Measurements from ENCODE around the gene KCTD12. TPM values are rescaled to one million over a fixed set of nuclear protein-coding genes. Genes with fewer than 3 reads are reported as not detected.

KCTD12 gene
- total RNA-seq, 2 experiments from 2014 or later, result 5.8 to 5.9 TPM

GRCh38 chr13:76884907-76885202 lies 1.4 kb downstream of the KCTD12 start:
- peak overlapping the region; percentile 75 for H3K27ac Mint-ChIP-seq
- peaks cover 13% of the 10 kb centered on the region for H3K27me3 Mint-ChIP-seq
- H3K4me1 Mint-ChIP-seq, result peaks cover 35% of the 10 kb centered on the region
- H3K9me3 Mint-ChIP-seq, result no peaks in the 10 kb centered on the region
- peak overlapping the region; percentile 82 for H3K4me3 Mint-ChIP-seq
- DNase-seq, result no peak
- POLR2A ChIA-PET, result no interaction called here
- H3K36me3 Mint-ChIP-seq (ENCODE audit: low read depth), result peaks cover 3% of the 10 kb centered on the region
- CTCF ChIA-PET, result interaction anchor here (1.0 to 2.8 kb wide), 9 partner anchors 10 to 1015 kb away, joined by 3 to 17 read pairs (median 5); no protein-coding TSS in a partner anchor

- DNase-seq, result no peak
- Mint-ChIP-seq H3K4me1 (peaks cover 40% of the 10 kb centered on the region), H3K27me3 (peaks cover 10% of the 10 kb centered on the region), H3K4me3 (peak overlapping the region; percentile 82), H3K27ac (peak overlapping the region; percentile 72), H3K9me3 (no peaks in the 10 kb centered on the region), H3K36me3 (ENCODE audit: low read depth) (peaks cover 3% of the 10 kb centered on the region)
- ChIA-PET CTCF (interaction anchor here (0.7 to 2.8 kb wide), 8 partner anchors 9 to 1015 kb away, joined by 3 to 17 read pairs (median 5); no protein-coding TSS in a partner anchor), POLR2A (no interaction called here)
Observed at GRCh38 chr13:76884186-76884906, 1.9 kb downstream of the KCTD12 start.

- ChIA-PET CTCF (no interaction called here), POLR2A (no interaction called here)
- Mint-ChIP-seq H3K4me1 (peaks cover 48% of the 10 kb centered on the region), H3K27me3 (peaks cover 4% of the 10 kb centered on the region), H3K9me3 (no peaks in the 10 kb centered on the region), H3K4me3 (no peak overlapping the region), H3K36me3 (ENCODE audit: low read depth) (peaks cover 6% of the 10 kb centered on the region), H3K27ac (no peak overlapping the region)
- DNase-seq, result no peak
Observed at GRCh38 chr13:76883236-76883635, 3.0 kb downstream of the KCTD12 start.

GRCh38 chr13:76882431-76882830 lies 3.8 kb downstream of the KCTD12 start:
- CTCF ChIA-PET, result no interaction called here
- Mint-ChIP-seq H3K27ac (no peak overlapping the region), H3K4me1 (peaks cover 48% of the 10 kb centered on the region), H3K27me3 (no peaks in the 10 kb centered on the region), H3K36me3 (ENCODE audit: low read depth) (peaks cover 6% of the 10 kb centered on the region), H3K4me3 (no peak overlapping the region), H3K9me3 (no peaks in the 10 kb centered on the region)
- POLR2A ChIA-PET, result no interaction called here
- DNase-seq, result no peak

GRCh38 chr13:76879883-76880270 lies 6.3 kb downstream of the KCTD12 start:
- DNase-seq, result no peak
- Mint-ChIP-seq H3K9me3 (no peaks in the 10 kb centered on the region), H3K27me3 (peaks cover 3% of the 10 kb centered on the region), H3K4me3 (peak overlapping the region; percentile 70), H3K4me1 (peaks cover 38% of the 10 kb centered on the region), H3K27ac (peak overlapping the region; percentile 97), H3K36me3 (ENCODE audit: low read depth) (peaks cover 6% of the 10 kb centered on the region)
- CTCF ChIA-PET, result interaction anchor here (0.6 to 1.6 kb wide), 2 partner anchors 9 to 146 kb away, joined by 3 to 4 read pairs; no protein-coding TSS in a partner anchor
- POLR2A ChIA-PET, result interaction anchor here (0.6 kb wide), 1 partner anchor 52 kb away, joined by 5 read pairs; no protein-coding TSS in a partner anchor

GRCh38 chr13:76879203-76879882 lies 6.9 kb downstream of the KCTD12 start:
- Mint-ChIP-seq H3K4me1 (peaks cover 34% of the 10 kb centered on the region), H3K4me3 (peak overlapping the region; percentile 70), H3K27me3 (peaks cover 8% of the 10 kb centered on the region), H3K36me3 (ENCODE audit: low read depth) (peaks cover 6% of the 10 kb centered on the region), H3K9me3 (no peaks in the 10 kb centered on the region), H3K27ac (peak overlapping the region; percentile 97)
- DNase-seq, result peak; percentile 64
- CTCF ChIA-PET, result interaction anchor here (0.6 to 1.6 kb wide), 3 partner anchors 8 to 145 kb away, joined by 3 to 4 read pairs (median 3); no protein-coding TSS in a partner anchor
- POLR2A ChIA-PET, result interaction anchor here (0.6 to 0.7 kb wide), 2 partner anchors 51 to 818 kb away, joined by 5 to 7 read pairs; partner anchors contain the start of gene SLAIN1

GRCh38 chr13:76878043-76878442 lies 8.2 kb downstream of the KCTD12 start:
- Mint-ChIP-seq H3K4me1 (peaks cover 27% of the 10 kb centered on the region), H3K9me3 (no peaks in the 10 kb centered on the region), H3K4me3 (no peak overlapping the region), H3K27ac (no peak overlapping the region), H3K27me3 (peaks cover 13% of the 10 kb centered on the region), H3K36me3 (ENCODE audit: low read depth) (peaks cover 6% of the 10 kb centered on the region)
- no peak for DNase-seq
- ChIA-PET POLR2A (no interaction called here), CTCF (no interaction called here)

- CTCF ChIA-PET, result interaction anchor here (1.2 to 3.5 kb wide), 2 partner anchors 10 to 19 kb away, joined by 3 to 17 read pairs; partner anchors contain the start of gene KCTD12
- no peak for DNase-seq
- Mint-ChIP-seq H3K36me3 (ENCODE audit: low read depth) (peaks cover 3% of the 10 kb centered on the region), H3K27me3 (peaks cover 27% of the 10 kb centered on the region), H3K9me3 (no peaks in the 10 kb centered on the region), H3K4me1 (peaks cover 15% of the 10 kb centered on the region), H3K4me3 (no peak overlapping the region), H3K27ac (no peak overlapping the region)
- POLR2A ChIA-PET, result no interaction called here
Observed at GRCh38 chr13:76875271-76875815, 10.9 kb downstream of the KCTD12 start.

GRCh38 chr13:76874479-76874878 lies 11.7 kb downstream of the KCTD12 start:
- CTCF ChIA-PET, result interaction anchor here (1.2 to 3.5 kb wide), 2 partner anchors 11 to 18 kb away, joined by 3 to 17 read pairs; partner anchors contain the start of gene KCTD12
- peaks cover 3% of the 10 kb centered on the region for H3K36me3 Mint-ChIP-seq (ENCODE audit: low read depth)
- H3K9me3 Mint-ChIP-seq, result no peaks in the 10 kb centered on the region
- H3K27ac Mint-ChIP-seq, result no peak overlapping the region
- POLR2A ChIA-PET, result no interaction called here
- DNase-seq, result no peak
- H3K4me1 Mint-ChIP-seq, result peaks cover 9% of the 10 kb centered on the region
- H3K27me3 Mint-ChIP-seq, result peaks cover 27% of the 10 kb centered on the region
- H3K4me3 Mint-ChIP-seq, result no peak overlapping the region

- no peak overlapping the region for H3K4me3 Mint-ChIP-seq
- peaks cover 2% of the 10 kb centered on the region for H3K4me1 Mint-ChIP-seq
- H3K36me3 Mint-ChIP-seq (ENCODE audit: low read depth), result no peaks in the 10 kb centered on the region
- no peak overlapping the region for H3K27ac Mint-ChIP-seq
- DNase-seq, result no peak
- H3K9me3 Mint-ChIP-seq, result no peaks in the 10 kb centered on the region
- POLR2A ChIA-PET, result no interaction called here
- CTCF ChIA-PET, result interaction anchor here (0.6 to 3.5 kb wide), 2 partner anchors 12 to 71 kb away, joined by 3 to 17 read pairs; partner anchors contain the start of gene KCTD12
- H3K27me3 Mint-ChIP-seq, result peaks cover 27% of the 10 kb centered on the region
Observed at GRCh38 chr13:76873445-76873844, 12.8 kb downstream of the KCTD12 start.

GRCh38 chr13:76872675-76873074 lies 13.5 kb downstream of the KCTD12 start:
- H3K27me3 Mint-ChIP-seq, result peaks cover 27% of the 10 kb centered on the region
- no peaks in the 10 kb centered on the region for H3K4me1 Mint-ChIP-seq
- DNase-seq, result no peak
- CTCF ChIA-PET, result no interaction called here
- H3K27ac Mint-ChIP-seq, result no peak overlapping the region
- H3K4me3 Mint-ChIP-seq, result no peak overlapping the region
- POLR2A ChIA-PET, result no interaction called here
- H3K36me3 Mint-ChIP-seq (ENCODE audit: low read depth), result no peaks in the 10 kb centered on the region
- no peaks in the 10 kb centered on the region for H3K9me3 Mint-ChIP-seq

GRCh38 chr13:76871432-76871831 lies 14.8 kb downstream of the KCTD12 start:
- POLR2A ChIA-PET, result no interaction called here
- CTCF ChIA-PET, result no interaction called here
- no peak for DNase-seq

GRCh38 chr13:76868371-76868770 lies 17.8 kb downstream of the KCTD12 start:
- Mint-ChIP-seq H3K27ac (no peak overlapping the region), H3K27me3 (peaks cover 28% of the 10 kb centered on the region), H3K4me1 (no peaks in the 10 kb centered on the region), H3K9me3 (no peaks in the 10 kb centered on the region), H3K36me3 (ENCODE audit: low read depth) (no peaks in the 10 kb centered on the region), H3K4me3 (no peak overlapping the region)
- ChIA-PET CTCF (interaction anchor here (1.7 kb wide), 1 partner anchor 17 kb away, joined by 11 read pairs; the partner anchor contains the start of gene KCTD12), POLR2A (no interaction called here)
- DNase-seq, result no peak

More at GRCh38 chr13:76871432-76871831, 14.8 kb downstream of the KCTD12 start:
- Mint-ChIP-seq H3K36me3 (ENCODE audit: low read depth) (no peaks in the 10 kb centered on the region), H3K4me3 (no peak overlapping the region), H3K27ac (no peak overlapping the region), H3K4me1 (no peaks in the 10 kb centered on the region), H3K9me3 (no peaks in the 10 kb centered on the region), H3K27me3 (peaks cover 34% of the 10 kb centered on the region)
